OCI-LY3 (cell line): ENCODE data around the gene TRPC3.

Experiments used
- EZH2phosphoT487 ChIP-seq: fragments of 200-600 bp; shearing (Covaris generic); IDR thresholded peaks from 2 replicates; pipeline ENCODE4 v1.6.1; 2018; ENCODE audit warnings: antibody characterized with exemption, mixed run types, low read depth
- TF ChIP-seq, protein P1 (sequence below): fragments of 200-600, 300-600 bp; sonication (generic); IDR thresholded peaks from 2 replicates; pipeline ENCODE4 v1.5.1; 2014; ENCODE audit warnings: antibody characterized with exemption, low read length, low read depth

- TF ChIP-seq, protein P1, sequence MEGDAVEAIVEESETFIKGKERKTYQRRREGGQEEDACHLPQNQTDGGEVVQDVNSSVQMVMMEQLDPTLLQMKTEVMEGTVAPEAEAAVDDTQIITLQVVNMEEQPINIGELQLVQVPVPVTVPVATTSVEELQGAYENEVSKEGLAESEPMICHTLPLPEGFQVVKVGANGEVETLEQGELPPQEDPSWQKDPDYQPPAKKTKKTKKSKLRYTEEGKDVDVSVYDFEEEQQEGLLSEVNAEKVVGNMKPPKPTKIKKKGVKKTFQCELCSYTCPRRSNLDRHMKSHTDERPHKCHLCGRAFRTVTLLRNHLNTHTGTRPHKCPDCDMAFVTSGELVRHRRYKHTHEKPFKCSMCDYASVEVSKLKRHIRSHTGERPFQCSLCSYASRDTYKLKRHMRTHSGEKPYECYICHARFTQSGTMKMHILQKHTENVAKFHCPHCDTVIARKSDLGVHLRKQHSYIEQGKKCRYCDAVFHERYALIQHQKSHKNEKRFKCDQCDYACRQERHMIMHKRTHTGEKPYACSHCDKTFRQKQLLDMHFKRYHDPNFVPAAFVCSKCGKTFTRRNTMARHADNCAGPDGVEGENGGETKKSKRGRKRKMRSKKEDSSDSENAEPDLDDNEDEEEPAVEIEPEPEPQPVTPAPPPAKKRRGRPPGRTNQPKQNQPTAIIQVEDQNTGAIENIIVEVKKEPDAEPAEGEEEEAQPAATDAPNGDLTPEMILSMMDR, result no peak
- TF ChIP-seq EZH2phosphoT487, result no peak
Observed at GRCh38 chr4:121977251-121978171, 25.7 kb upstream of the TRPC3 start.
